Activated T-helper 1 cell treated with Interleukin-2 at 50 U/mL for 16 hours (primary cell): Measurements from ENCODE around the gene STUB1.

Experiments used
- DNase-seq: peaks from one replicate; pipeline ENCODE4 v3.0.0-alpha.2; 2020; ENCODE audit warnings: low read depth

STUB1 gene

GRCh38 chr16:644556-644955 lies 35.7 kb upstream of the STUB1 start:
- no peak for DNase-seq

GRCh38 chr16:645852-646678 lies 34.1 kb upstream of the STUB1 start:
- DNase-seq: no peak

GRCh38 chr16:646679-647172 lies 33.5 kb upstream of the STUB1 start:
- DNase-seq: no peak

- DNase-seq: no peak
Observed at GRCh38 chr16:647173-647902, 32.9 kb upstream of the STUB1 start.

GRCh38 chr16:648071-648780 lies 32.0 kb upstream of the STUB1 start:
- DNase-seq: no peak

- peak; percentile 87 for DNase-seq
Observed at GRCh38 chr16:648781-649589, 31.2 kb upstream of the STUB1 start, which contains the start of gene WDR90. WDR90 (plus strand) TSS chr16:649365; CDS start chr16:649417, 52 bp downstream.

- no peak for DNase-seq
Observed at GRCh38 chr16:649631-650030, 30.6 kb upstream of the STUB1 start.

- DNase-seq: no peak
Observed at GRCh38 chr16:651844-652243, 28.4 kb upstream of the STUB1 start.

GRCh38 chr16:652454-653305 lies 27.5 kb upstream of the STUB1 start:
- no peak for DNase-seq

- no peak for DNase-seq
Observed at GRCh38 chr16:654034-654433, 26.2 kb upstream of the STUB1 start.

- no peak for DNase-seq
Observed at GRCh38 chr16:657487-657886, 22.7 kb upstream of the STUB1 start.

GRCh38 chr16:658679-659571 lies 21.3 kb upstream of the STUB1 start:
- DNase-seq: no peak

- DNase-seq: no peak
Observed at GRCh38 chr16:659618-660017, 20.6 kb upstream of the STUB1 start.

- DNase-seq: no peak
Observed at GRCh38 chr16:660132-660458, 20.1 kb upstream of the STUB1 start.

- peak; percentile 47 for DNase-seq
Observed at GRCh38 chr16:660459-661183, 19.6 kb upstream of the STUB1 start.

GRCh38 chr16:661184-661821 lies 18.9 kb upstream of the STUB1 start:
- no peak for DNase-seq

- DNase-seq: no peak
Observed at GRCh38 chr16:662095-662494, 18.1 kb upstream of the STUB1 start.

- no peak for DNase-seq
Observed at GRCh38 chr16:662597-662996, 17.6 kb upstream of the STUB1 start.

GRCh38 chr16:666572-666971 lies 13.6 kb upstream of the STUB1 start:
- DNase-seq: no peak
